HG02571 (cell line): ENCODE results near the gene ZNF267.
"Not testable (repeated sequence)": the region's sequence is repeated elsewhere in the genome, so short reads cannot be mapped to it uniquely, and the experiment has no call there.

ENCODE experiments used
- ATAC-seq: cut with Tn5 transposase; IDR thresholded peaks from one replicate; pipeline ENCODE4 v1.9.1; 2021; ENCODE audit warnings: mild to moderate bottlenecking, moderate library complexity; ENCODE audit not compliant: unreplicated experiment

Gene ZNF267

DNA sequence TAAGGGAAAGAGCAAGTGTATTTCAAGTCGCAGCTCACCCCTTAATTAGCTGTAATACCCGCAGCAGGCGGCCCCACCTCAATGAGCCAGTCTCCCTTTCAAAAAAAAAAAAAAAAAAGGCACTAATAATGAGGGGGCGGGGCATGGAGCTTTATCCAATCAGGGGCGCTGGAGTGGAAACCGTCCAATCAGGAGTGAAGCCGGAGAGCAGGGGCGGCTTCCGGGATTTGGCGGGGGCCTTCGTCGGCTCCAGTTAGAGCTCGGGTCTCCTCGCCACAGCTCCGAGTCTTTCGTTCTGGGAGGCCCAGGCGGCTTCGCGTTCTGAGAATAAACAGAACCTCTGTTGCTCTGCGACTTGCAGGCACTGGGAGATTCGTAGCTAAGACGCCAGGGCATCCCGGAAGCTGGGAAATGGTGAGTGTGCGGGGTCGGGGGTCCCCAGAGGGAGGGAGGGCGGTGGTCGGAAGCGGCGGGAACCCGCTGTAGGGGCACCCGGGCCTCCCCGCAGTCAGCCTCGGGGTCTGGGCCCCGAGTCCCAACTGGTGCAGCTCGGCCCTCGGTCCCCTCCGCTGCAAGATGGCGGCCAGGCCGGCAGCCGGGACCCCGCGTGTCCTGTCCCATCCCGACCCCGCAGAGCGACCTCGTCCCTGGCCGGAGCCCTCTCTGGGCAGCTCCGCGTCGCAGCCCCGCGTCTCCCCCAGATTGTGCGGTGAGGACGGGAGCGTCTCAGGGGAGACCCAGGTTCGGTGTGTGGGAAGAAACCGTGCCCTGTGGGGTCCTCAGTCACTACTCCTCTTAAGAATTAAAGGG is at the start of gene ZNF267:
Gene ZNF267 (plus strand): TSS at position 252 of the 810 bp plus-strand sequence. CDS start 160 bp downstream, at position 412.
- peak; percentile 39 for ATAC-seq

DNA sequence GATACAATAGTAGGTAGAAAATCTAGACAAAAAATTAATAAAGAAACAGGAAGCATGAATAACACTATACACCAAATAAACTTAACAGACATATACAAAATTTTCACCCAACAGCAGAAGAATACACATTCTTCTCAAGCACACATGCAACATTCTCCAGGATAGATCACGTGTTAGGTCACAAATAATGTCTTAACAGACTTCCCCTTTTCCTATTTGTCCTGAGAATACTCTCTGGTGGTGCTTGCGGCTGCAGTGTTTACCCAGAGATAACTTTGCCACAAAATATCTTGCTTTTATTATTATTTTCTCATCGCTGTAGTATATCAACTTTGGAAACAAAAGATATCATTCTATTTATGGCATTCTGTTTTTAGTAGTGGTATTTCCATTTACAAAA is 40.6 kb upstream of the ZNF267 start:
- no peak for ATAC-seq

DNA sequence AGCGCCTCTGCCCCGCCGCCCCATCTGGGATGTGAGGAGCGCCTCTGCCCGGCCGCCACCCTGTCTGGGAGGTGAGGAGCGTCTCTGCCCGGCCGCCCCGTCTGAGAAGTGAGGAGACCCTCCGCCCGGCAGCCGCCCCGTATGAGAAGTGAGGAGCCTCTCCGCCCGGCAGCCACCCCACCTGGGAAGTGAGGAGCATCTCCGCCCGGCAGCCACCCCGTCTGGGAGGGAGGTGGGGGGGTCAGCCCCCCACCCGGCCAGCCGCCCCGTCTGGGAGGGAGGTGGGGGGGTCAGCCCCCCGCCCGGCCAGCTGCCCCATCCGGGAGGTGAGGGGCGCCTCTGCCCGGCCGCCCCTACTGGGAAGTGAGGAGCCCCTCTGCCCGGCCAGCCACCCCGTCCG is 37.2 kb upstream of the ZNF267 start:
- not testable (repeated sequence) for ATAC-seq

DNA sequence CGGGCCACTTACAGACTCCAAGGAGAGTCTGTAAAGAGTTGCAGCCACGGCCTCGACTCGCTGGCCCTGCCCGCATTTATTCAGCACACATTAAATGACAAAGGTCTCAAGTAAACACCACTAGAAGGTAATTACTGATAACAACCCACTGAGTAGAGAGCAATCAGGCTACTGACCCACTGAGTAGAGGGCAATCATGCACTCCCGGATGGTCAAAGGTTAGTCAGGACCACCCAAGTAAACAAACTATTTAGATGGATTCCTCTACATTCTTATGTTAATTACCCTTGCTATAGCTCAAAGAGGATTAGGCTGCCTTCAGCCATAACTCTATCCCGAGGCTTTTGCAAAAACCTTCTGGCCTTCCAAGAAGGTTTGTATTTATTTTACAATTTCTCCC is 30.7 kb upstream of the ZNF267 start:
- no peak for ATAC-seq

DNA sequence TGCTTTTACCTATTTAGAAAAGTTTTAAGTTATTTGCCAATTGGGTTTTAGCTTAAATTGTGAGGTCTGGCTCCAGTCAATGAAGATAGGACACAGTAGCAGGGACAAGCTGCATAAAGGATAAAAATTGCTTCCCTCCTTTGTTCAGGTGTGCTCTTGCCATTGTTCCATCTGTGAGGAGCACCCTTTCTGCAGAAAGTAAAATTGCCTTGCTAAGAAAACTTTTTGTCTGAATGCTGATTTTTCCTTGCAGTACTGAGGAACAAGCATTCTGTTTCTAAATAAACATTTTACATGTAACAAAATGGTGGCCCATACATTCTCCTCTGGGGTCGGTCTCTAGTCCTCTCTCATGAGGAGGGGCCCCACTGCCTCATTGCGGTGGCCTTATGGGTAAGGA is 25.0 kb upstream of the ZNF267 start:
- ATAC-seq = not testable (repeated sequence)

DNA sequence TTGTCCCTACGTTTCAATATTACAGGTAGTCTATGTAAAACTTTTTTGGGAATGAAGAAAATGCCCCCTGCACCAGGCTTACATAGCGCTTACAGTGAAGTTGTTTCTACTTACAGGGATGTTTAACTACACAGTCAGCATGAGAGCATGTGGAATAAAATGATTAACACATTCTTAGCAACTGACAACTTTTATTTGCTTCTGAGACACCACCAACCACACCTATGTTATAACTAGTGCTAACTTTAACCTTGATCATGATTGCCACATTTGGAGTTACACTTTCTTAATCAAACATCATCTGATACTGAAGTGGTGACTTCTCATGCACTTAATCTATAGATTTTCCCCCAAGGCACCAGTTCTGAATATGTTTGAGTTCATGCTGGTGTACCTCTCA is 20.3 kb upstream of the ZNF267 start:
- no peak for ATAC-seq

DNA sequence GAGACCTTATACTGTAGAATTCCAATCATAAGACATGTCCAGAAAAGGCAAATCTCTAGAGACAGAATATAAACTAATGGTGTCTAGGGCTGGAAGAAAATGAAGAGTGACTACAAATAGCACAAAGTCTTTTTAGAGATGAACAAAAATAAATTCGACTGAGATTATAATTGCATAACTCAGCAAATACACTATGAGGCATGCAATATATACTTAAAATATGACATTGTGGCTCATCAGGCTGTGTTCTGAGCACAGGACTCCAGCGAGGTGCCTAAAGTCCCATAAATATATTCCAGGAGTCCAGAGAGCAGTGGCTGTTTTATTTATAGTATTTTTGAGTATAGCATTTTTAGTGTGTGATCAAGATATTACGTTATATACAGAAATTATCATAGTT is 13.1 kb upstream of the ZNF267 start:
- ATAC-seq = no peak

DNA sequence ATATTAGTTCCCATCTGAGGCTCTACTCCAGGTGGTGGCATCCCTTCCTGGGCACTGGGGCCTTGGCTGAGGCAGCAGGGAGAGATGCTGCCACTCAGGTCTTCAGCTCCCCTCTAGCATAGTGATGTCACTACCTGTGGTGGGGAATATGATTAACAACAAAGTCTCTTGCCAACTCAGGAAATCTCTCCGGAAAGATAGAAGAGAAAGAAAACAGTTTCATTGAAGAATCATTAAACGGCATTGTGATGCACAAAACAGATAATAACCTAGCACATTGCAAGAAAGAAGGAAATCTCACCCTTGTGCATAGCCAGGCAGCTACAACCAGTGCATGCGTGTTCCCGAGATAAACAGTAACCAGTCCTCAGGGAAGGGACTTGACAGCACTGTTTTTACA is 12.2 kb upstream of the ZNF267 start:
- no peak for ATAC-seq

DNA sequence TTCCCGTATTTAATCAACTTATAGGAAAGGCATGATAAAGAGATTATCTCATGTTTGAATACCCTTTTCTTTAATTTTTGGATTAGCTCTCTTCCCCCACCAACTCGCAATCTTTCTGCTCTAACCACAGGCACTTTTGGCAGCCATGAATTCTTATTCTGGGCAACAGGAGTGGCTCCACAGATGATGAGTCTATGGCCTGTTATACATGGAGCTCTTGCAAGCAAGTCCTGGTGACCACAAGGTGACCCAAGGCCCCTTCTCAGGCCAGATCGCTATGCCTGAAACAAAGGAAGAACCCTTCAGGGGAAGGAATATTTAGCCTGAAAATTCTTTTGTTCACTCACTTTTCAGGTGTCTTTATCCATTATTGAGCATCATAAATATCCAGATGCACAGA is 10.8 kb upstream of the ZNF267 start:
- ATAC-seq = no peak

DNA sequence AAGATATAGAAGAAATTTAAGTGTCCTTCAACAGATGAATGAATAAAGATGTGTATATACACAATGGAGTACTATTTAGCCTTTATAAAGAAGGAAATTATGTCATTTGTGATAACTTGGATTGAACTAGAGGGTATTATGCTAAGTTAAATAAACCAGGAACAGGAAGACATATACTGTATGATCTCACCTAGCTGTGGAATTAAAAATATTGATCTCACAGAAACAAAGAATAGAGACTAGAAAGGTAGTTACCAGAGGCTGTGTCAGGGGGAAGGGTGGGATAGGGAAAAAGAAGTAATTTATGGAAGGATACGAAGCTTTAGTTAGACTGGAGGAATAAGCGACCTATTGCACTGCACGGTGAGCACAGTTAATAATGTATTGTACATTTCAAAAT is 5.4 kb upstream of the ZNF267 start:
- ATAC-seq = no peak

DNA sequence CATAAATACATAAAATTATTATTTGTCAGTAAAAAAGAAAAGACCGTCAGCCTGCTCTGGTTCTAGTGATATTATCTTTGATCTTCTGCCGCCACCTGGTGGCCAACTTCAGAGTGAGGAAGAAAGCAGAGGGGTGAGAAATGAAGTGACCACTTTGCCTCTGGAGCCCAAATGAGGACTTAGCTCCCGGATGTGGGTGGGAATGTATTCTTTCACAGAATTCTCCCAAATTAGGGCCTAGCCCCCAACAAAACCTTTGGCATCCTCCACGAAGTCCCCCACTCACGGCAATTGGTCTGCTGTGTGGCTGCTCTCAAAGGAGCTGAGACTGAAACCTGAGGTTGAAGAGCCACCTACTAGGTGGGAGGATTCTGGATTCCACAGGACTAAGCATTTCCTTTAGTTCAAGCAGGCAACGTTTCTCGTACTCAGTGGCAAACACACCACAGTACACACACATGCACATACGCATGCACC is 4.9 kb upstream of the ZNF267 start:
- peak; percentile 39 for ATAC-seq

DNA sequence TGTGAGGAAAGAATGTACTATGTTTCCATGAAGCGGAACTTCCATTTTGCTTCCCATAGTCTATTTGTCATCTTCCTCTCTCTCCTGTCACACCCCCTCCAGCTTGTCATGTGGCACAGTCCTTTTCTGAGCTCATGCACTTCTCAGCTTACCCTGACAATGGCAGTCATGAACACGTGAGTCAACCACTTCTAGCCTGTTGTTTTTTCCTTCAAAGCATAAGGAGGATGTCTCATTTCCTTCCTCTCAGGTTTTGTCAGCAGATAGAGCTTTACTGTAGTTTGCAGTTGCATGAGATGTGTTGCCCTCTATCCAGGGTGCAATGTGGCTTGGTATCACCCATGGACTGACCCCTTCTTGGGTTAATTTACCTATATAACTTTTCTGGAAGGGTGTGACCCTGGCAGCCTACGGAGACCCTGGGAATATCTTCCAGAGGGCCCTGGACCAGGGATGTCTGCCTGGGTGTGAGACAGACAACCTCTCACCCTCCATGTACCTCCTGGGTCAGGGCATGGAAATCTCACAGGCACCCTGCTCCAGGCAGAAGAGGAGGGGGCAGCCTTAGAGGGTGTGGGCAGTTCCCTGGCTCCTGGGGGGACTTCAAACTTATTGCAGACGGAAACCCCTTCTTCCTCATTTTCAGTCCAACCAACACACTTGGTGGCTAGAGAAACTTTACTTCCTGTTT is 4.0 kb upstream of the ZNF267 start:
- ATAC-seq = no peak

DNA sequence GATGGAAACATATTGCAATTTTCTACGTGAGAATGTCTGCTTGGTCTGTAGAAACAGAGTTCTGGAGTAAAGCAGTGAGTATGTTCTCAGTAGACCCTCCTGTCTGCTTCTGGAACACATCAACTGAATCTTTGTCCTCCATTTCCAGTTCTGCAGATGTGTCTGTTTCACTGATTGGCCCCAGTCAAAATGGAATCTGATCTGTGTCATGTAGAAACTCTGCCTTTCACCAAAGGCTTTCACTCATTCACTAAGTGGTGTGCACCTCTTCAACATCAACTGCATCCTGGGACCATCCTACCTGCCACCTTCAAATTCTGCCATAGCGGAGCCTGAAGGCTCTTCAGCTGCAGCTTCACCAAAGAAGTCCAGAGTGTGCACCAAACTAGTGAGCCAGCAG is 2.8 kb upstream of the ZNF267 start:
- ATAC-seq = no peak

DNA sequence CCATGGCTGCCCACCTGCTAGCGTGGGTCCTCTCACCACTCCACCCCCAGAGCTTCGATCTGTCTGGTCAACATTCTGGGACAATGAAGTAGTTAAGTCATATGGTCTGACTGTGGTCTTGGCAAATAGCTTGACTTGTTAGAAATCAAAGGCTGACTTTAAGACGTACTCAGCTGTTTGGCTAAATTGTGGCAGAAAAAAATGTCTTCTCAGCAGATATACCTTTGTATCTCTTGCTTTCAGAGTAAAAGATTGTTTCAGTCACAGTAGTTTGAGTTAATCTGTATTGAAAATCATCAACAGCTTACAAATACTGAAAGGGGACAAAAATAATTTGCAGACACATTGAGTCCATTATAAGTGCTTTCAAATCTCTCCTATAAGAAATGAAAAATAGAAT is 2.1 kb upstream of the ZNF267 start:
- ATAC-seq = no peak

DNA sequence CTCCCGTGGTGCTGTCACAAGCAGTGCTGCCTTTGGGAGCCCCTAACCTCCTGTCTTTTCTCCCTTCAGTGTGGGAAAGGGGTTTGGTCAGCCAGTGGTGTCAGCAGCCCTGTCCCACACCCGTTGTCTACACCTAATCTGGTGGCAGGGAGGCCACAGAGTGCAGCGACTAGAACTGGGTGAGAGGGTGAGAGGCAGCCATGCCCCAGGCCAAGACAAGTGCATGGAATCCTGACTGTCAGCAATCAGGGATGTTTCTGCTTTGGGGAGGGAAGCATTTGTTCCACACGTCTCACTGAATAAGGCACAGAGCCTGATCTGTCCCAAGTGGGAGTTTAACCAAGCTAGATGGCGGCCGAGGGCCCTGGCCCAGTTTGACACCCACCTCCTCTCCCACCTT is 1.4 kb upstream of the ZNF267 start:
- ATAC-seq = no peak

DNA sequence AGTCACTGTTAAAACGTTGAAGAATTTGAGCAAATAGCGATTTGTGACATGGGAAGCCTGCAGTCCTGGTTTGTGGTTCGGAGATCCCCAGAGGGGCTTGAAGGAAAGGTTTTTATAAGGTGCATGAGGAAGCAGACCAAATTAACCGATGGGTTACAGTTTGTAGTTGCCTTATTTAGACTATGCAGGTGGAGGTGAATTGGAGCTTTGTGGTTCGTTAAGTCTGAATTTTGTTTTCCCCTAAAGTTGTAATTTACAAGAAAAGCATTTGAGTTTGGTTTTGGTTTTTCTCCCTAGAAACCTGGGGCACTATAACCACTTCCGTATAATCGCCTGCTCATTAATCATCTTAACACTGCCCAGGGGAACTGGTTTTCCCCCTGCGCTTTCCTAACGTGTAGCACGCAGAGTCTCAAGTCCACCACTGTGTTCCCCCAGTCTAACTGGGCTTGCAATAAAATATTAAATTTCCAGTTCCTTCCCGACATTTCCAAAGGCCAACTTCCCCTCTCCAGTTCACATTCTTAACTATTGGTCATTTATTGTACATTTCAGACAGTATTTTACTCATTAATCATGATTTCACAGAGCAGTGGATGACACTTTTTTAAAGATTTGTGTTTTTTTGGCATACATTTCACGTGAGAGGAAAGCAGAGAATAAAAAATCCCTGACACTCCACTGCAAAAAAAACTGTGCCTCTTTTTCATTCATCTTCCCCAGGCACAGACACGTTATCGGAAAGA is 932 bp downstream of the ZNF267 start:
- peak; percentile 34 for ATAC-seq

DNA sequence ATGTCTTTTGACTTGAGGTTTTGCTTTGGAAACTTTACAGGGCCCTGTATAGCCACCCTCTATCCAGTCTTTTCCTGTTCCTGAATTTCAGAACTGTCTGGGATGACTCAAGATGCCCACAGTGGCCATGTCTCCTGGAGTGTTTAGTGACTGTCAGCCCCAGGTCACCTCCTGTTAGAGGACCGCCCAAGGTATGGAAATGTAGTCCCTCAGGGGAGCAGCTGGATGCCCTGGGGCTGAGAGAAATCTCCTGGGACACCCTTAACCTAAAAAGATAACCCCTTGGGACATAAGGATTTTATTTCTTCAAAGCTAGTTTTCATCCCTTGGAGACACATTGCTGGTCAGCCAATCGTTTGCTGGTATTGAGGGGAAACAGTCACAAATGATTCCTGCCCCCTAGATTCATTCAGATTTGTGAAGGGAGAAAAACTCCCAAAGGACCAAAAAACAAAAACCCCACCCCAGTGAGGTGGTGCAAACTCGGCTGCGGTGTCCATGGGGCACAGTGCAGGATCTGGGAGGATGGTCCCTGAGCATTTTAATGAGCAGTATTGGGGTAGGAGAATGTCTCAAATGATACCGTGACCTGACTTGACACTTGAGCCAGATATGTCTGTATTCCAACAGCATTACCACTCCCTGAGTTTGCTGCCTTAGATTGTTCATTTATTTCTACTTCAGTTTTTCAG is 1.7 kb downstream of the ZNF267 start:
- ATAC-seq = no peak

DNA sequence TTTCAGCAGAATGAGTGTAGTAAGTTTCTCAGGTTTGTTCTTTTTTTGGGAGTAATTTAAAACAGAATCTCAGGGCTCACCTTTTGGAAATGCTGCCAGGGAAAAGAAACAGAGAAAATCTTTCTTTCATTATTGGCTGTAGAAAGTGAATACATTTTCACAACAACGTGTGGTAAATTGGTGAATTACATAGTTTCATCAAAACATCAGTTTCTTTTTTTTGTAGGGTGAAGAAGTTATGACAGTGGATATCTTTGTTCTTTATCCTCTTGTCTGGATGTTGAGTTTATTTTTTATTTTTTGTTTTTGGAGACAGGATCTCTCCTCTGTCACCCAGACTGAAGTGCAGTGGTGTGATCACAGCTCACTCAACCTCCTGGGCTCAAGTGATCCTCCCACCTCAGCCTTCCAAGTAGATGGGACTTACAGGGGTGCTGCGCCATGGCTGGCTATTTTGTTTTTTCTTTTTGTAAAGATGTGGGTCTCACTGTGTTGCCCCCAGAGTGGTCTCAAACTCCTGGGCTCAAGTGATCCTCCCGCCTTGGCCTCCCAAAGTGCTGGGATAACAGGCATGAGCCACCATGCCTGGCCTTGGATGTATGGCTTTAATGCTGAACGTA is 2.4 kb downstream of the ZNF267 start:
- ATAC-seq = no peak

DNA sequence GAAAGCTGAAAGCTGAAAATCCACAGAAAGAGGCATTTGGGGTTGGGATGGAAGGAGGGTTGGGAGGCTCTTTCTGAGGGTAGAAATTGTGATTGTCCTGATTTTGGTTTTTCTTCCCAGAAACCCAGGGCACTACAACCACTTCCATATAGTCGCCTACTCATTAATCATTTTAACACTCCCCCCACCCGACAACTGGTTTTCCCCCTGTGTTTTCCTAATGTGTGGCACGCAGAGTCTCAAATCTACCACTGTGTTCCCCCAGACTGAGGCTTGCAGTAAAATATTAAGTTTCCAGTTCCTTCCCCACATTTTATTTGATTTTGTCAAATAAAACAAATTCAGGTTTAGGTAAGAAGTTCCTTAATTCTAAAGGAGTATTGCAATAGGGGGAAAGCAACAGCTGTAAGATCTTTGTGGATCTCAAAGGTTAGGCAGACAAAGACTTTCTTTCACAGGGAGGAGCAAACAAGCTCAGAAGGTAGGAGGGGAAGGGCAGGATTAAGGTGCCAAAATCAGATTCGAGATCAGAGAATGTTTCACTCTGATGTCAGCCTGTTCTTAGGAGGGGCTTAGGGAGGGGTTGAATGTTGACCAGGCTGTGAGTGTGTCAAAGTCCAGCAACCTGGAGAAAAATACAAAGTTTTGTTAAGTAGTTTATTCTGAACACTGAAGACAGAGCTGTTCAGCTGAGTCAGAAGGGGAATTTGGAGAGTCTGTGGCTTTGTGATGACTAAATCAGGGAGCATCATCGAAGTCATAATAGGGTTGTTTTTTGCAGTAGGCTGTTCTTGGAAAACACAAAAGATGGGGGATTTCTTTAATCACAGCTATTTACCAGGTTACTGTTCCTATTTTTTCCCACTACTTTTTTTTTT is 3.6 kb downstream of the ZNF267 start:
- ATAC-seq = peak; percentile 47
